ENCODE data around the gene MAN2A1.

The MAN2A1 gene

DNA sequence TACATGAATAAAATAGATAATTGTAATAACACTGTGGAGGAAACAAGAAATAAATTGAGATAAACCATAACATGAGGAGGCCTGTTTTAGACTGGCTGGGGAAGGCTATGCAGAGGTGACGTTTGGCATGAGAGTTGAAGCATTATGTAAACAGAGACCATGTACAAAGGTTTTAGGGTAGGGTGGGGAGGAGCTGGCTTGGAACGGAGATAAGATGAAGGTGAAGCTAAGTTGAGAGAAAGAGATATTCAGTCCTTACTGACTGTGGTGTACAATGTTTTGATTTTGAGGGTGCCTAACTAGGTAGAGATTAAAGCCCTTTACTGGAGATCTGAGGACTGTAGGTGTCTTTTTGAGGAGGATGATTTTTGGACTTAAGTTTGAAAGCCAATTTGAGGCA lies 17.8 kb downstream of the MAN2A1 start:
- no peak for DNase-seq (ENCODE audit: low spot score)

DNA sequence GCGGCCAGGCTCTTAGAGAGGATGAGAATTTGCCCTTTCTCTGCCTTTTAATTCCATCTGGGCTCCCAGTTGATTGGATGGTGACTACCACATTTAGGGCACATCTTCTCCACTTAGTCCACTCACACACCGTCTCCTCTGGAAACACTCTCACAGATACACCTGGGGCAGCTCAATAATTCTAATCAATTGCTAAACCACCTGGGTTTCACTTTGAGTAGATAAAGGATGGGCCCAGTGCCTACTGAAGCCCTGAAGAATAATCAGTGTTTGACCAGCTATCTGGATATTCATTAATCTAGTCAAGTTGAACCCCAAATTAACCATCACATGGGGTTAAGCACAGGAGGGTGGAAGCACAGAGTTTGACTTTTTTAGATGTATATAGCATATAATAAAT lies 19.1 kb downstream of the MAN2A1 start:
- DNase-seq (ENCODE audit: low spot score): no peak

DNA sequence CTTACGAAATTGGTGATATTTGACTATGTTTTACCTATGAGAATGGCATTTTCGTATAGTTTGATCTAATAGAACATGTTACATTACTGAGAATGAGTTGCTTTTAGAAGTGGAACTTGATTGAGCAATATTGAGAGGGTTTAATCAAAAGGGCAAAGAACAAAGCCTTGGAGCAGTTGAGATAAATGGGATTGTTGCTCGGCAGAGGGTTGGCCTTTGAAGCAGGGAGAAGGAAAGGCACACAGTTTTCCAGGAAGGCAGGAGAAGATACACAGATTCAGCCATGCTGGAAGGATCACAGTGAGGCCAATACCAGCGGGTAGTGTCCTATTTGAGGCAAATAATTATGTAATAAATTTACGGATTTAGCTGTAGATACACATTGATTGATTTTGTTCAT lies 19.5 kb downstream of the MAN2A1 start:
- no peak for DNase-seq (ENCODE audit: low spot score)

DNA sequence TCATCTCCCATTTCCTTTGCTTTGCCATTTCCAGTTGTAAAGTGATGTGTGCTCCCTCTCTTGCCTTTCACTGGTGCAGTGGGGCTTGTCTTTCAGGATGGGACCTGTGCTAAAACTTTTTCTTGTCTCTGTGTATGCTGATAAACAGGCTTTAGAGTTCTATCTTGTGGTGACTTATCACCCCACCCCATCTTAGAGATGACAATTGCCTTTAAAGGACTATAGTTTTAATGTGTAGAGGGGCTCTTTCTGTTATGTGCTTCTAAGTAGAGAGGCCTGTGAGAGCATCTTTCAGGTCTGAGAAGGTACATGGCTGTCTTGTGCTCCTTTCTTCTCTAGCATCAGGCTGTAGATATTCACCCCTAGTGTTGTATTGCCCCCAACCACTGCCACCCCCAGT lies 21.9 kb downstream of the MAN2A1 start:
- DNase-seq (ENCODE audit: low spot score): no peak

DNA sequence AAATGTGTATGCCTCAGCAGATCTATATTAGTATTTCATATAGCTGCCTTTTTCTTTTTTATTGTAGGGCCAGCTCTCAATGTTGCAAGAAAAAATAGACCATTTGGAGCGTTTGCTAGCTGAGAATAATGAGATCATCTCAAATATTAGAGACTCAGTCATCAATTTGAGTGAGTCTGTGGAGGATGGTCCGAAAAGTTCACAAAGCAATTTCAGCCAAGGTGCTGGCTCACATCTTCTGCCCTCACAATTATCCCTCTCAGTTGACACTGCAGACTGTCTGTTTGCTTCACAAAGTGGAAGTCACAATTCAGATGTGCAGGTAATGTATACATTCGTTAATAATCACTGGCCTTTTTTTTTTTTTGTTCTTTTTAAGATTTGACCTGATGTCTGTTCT lies 23.7 kb downstream of the MAN2A1 start:
- DNase-seq (ENCODE audit: low spot score): no peak

DNA sequence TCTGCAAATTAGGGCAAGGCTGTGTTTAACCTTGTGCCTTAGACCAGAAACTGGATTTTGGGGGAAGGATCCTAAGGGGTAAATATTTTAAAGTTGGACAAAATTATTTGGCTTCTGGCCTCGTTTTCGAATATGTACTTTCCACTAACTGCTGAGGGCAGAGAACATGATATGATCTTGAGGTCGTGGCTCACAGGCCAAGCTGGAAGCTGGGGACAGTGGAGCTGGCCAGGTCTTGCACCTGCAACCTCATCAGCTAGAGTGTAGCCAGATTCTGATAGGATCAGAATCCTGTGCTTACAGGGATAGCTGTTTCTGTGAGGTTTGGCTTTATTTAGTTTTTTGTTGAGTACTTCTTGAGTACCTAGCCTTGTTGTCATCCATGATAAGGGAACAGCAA lies 24.9 kb downstream of the MAN2A1 start:
- no peak for DNase-seq (ENCODE audit: low spot score)

DNA sequence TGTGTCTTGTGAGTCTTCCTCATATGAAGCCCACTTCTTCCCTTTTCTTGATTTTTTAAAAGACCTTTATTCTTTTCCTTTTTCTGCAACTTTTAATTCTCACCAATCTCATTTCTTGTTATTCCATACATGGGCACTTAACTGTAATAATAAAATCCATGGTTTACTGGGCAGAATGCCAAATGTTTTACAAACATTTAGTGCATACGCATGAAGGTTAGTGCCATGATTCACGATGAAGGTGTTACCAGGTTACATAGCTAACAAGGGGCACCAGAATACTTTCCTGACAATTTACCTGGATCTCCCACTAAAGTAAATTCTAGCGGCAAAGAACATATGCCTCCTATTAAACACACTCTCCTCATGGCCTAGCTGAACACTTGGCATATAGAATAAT lies 28.5 kb downstream of the MAN2A1 start:
- no peak for DNase-seq (ENCODE audit: low spot score)

DNA sequence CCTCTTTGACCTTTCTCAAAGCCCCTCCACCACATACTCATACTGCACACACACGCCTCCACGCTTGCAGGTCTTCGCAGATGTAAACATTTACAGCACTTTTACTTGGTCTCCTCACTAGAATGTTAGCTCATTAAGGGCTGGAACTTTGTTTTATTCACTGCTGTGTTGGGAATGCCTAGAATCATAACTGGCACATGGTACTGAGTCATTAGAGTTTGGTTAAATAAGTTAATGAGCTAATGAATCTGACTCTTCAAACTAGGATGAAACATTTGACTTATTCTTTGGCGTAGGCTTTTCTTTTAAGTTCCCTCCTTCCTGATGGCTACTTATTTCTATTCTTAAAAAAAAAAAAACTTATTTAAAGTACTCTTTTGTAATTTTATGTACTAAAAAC lies 28.9 kb downstream of the MAN2A1 start:
- DNase-seq (ENCODE audit: low spot score): no peak

DNA sequence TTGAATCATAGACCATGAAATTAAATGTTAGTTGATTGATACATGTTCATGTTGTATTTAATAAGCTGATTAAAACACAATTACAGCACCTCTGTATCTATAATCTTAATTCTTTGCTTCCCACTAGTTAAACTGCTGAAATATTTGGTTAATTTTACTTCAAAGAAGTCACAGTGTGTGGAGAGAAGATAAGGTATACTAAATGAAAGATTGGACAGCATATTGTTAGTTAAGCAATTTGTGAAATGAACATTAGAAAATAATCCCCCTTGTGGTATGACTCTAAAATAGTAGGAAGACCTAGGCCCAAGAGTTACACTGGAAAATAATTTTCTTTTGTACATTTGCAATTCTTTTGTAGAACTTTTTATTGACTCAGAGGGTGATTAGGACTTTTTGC lies 30.3 kb downstream of the MAN2A1 start:
- no peak for DNase-seq (ENCODE audit: low spot score)

DNA sequence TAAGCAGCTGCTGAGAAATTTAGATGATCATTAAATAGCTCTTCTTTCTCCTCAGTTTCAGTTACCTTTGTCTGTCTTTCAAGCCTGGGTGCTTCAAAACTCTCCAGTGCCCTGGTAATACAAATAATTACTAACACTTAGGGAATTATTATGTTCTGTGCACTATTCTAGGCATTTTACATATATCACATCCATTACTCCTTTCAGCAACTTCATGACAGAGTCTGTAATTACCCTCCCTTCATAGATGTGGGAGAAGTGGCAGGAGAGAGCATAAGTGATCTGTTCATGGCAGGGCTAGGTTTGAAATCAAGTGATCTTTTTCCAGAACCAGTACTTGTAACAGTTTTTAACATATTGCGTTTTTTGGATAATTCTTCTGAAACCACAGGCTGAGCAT lies 32.0 kb downstream of the MAN2A1 start:
- no peak for DNase-seq (ENCODE audit: low spot score)

DNA sequence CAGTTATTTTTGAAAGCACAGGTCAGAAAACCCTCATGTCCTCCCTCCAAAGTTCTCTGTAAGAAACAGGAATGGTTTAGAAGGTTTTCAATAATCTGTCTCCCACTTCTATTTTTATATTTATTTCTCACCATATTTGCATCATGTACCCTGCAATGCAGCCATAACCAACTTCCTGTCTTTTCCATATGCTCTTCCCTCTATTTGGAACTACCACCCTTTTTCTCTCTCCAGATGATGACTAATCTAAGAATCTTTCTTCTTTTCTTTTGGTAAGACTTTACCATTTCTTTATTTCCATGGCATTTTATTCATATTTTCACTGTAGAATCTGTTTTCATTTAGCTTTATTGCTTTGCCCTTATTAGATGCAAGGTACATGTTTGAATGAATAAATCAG lies 33.9 kb downstream of the MAN2A1 start:
- no peak for DNase-seq (ENCODE audit: low spot score)

DNA sequence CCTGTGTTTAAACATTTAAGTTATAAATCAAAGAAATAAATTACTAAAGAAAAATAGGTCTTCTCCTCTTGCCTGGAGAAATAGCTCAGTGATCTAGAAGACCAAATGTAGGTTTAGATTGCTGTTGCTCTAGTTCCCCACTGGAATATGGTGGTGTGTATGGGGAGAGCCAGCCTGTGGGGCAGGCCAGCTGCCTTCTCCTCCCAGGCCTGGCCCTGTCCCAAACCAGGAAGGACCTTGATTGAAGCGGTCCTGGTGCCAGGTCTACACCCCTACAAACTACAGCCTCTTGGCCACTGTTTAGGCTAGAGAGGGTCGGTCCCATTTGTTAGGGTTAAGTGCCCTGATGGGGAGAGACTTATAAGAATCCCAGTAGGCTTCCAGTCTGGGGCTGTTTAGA lies 35.4 kb downstream of the MAN2A1 start:
- no peak for DNase-seq (ENCODE audit: low spot score)

DNA sequence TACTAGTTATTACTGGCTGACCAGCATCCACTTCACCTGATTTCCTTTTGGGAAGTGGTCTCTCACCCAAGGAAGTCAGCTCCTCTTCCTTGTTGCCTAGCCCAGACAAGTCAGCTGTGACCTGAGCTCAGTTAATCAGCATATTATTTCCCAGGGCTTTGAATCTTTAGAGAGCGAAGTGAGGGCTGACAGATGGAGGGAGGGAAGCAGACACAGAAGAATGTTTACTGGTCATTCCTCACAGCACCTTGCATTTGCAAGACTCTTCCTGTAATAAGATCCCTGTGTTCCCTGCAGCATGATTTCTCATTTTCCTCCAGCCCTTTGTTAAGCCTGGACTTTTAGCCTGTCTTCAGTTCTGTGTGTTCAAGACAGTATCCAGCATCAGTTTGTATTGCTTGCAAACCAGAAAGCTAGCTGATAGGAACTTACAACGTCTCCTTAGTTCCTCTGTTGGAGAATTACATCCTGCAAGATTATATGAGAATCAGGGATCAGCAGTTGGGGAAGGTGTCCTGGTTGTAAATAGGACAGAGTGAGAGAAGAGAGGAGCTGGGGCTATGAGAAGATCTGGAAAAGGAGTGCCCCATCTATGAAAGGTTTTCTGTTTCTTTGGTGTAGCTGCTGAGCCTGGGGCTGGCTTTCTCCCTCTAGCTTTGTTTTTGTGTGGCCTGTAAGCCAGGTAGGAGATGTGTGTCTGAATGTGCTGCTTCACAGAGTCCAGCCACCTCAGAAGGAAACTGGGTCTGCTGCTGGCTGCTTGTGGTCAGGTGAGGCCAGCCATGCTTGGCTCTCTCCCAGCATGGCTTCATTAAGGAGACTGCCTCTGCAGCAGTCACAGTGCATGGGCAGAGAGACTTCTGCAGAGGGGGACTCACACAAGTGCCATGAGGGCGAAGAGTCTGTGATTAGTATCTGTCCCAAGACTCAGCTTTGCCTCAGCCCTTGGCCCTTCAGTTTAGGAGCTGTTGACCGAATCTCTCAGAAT lies 50.3 kb downstream of the MAN2A1 start:
- DNase-seq (ENCODE audit: low spot score): no peak

DNA sequence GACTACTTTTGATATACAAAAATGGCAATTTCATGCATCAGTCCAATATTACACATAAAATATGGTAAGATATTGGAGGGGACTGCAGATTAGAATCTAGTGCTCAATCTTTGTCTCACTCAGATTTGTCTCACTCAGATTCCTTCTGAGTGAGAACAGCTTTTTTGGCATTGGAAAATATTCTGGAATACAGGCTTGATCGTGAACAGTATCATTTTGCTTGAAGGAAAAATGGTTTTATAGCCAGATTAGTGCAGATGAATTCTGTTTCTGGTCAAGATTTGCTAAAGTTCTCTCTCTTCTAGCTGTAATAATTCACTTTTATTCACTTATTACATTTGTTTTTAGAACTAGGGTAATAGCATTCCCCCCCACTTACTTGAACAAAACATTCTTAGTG lies 51.2 kb downstream of the MAN2A1 start:
- DNase-seq (ENCODE audit: low spot score): no peak

DNA sequence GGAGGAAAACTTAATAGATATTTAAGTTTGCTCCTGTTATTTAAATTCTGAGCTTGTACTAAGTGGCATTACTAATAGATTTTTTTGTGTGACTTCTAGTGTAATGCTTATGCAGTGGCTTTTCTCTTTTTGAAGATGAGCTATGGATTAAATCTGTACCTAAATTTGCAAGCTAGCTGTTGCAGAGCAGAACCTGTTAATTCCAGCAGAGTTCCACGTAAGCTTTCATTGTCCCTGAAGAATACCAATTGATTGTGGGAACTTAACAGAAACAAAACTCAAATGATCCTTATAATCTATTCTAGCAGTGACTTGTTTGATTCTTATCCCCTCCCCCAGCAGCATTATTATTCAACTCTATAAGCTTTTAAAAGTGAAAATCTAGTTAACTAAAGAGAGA lies 51.7 kb downstream of the MAN2A1 start:
- no peak for DNase-seq (ENCODE audit: low spot score)

DNA sequence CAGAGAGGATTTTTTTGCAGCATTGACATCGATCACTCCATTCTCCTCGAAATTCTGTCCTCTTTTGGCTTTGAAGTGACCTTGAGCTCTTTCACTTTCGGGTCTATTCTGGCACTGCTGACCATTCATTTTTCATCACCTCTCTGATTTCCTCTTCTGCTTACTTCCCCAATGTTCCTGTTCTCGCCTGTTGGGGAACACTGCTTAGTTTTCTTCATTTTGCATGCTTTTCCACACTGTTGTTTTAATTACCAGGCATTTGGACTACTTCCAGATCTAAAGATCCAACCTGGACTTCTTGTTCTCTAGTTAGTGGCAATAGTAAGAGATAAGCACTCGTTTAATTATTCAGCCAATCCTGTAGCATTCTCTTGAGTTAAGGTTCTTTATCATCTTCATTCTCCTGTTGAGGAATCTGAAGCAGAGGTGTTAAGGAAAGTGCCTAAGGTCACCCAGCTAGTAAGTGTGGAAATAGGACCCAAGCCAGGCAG lies 53.4 kb downstream of the MAN2A1 start:
- no peak for DNase-seq (ENCODE audit: low spot score)

DNA sequence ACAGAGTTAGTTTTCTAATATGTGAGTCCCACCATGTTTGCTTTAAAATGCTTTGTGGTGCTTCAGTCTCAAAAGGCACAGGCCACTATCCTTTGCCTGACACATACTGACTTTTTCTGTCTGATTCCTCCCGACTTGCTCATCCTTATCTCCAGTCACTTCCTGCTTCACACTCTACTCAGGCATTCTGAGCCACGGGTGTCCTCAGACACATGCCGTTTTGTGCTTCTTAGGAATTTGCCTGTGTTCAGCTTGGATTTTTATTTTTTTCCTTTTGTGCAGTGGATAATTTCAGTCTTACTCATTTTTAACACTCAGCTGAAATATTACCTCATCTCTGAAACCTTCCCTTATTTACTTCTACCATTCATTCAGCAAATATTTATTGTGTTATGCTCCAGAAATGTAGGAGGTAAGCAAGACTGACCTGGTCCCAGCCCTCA lies 54.1 kb downstream of the MAN2A1 start:
- DNase-seq (ENCODE audit: low spot score): peak; percentile 71

DNA sequence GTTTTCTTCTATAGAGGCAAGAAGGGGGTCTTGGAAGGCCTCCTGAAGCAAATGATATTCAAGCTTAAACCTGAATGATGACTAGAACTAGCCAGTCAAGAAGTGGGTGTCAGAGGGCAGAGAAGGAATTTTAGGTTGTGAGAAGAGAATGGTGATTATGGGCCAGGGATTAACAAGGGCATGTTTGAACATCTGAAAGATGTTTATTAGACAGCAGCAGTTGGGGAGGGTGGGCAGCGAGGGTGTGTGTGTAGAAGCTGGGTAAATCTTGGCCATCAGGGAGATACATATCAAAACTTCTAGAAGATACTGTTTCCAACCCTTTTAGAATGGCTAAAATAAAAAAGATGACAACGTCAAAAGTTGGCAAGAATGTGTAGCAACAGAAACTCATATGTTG lies 54.5 kb downstream of the MAN2A1 start:
- no peak for DNase-seq (ENCODE audit: low spot score)

DNA sequence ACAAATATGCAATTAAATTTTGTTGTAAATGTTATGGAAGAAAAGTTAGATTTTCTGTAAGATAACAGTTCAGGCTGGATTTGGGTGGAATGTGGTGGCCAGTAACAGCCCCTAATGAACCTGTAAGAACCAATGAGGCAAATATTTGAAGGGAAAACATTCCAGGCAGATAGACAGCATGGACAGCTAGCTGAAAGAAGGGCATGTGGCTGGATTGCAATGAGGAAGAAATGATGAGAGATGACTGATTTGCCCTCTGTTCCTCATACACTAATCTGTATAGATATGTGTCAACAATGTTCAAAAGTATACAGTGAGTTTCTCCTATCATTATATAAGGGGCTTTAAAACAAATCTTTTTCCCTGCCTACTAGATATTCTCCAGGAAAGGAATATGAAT lies 58.8 kb downstream of the MAN2A1 start:
- no peak for DNase-seq (ENCODE audit: low spot score)

DNA sequence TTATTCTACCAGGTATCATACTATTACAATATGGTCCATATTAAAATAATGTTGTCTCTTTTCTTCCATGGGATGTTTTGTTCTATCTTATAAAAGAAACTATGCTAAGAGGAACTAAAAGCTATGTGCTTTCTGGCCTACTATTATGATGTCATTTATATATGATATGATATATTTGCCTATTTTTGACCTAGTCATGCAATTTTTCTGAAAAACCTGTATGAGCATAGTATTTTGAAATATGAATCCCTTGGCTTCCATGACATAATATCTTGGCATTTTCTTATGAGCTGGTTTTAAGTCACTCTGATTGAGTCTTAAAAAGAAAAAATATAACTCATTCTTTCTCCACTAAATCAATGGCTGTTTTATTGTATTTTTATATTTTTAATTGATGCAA lies 60.7 kb downstream of the MAN2A1 start:
- DNase-seq (ENCODE audit: low spot score): no peak

DNA sequence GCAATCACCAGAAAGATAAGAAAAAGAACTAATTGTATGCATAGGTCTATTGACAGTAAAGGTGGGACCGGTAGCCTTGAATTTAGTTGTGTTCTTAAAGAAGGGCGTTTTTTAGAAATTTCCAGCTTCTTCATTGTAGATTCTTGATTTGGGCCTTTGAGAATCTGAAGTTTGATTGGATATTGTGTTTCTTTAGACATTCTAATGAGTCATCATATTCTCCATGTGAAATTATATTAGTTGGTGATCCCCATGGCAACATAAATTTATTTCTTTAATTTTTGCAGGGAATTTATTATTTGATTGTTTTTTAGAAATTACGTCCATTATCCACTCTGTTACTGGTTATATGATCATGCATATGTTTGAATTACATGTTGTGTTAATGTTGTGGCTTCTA lies 63.6 kb downstream of the MAN2A1 start:
- DNase-seq (ENCODE audit: low spot score): no peak

DNA sequence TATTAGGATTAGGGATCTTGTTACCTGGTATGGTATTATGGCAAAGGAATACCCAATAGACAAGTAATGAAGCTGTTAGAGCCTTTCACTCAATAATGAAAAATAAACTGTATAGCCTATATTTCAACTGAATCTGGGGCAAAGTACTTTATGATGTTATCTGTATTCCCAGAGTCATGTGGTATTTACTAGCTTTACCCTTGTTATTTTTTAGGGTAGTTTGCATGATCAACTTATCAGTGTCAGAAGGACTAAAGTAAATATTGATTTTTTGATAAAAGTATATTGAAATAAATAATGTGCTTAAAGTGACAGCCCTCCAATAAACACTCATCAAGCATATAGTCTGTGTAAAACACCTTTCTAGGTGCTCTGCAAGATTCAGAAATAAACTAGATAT lies 64.6 kb downstream of the MAN2A1 start:
- DNase-seq (ENCODE audit: low spot score): no peak

DNA sequence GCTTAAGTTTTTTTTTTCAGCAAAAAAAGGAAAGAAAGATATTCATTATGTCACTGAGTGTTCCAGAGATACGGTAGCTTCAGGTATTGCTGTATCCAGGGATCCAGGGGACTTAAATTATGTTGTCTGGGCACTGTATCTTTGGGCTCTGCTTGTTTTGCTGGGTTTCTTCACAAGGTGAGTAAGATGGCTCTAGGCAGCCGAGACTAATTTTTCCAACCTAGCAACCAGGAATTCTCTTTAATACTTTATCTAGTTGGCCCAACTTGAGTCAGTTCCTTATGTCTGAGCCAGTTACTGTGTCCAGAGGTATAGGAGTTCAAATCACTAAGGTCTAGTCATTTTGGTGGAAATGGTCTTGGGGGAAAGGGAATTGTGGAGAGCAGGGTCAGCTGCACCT lies 66.0 kb downstream of the MAN2A1 start:
- DNase-seq (ENCODE audit: low spot score): no peak

All from AG08396 (cell line).